Fibroblast of skin of left quadriceps (primary cell): ENCODE data around the gene KRTAP1-4.
"Not testable (repeated sequence)": the region's sequence is repeated elsewhere in the genome, so short reads cannot be mapped to it uniquely, and the experiment has no call there.

Source experiments
- DNase-seq, 2 experiments: peaks; one replicate each; pipeline ENCODE4 v3.0.0-alpha.2; 2013; ENCODE audit warnings: low read depth in 2 of 2

The KRTAP1-4 gene

GRCh38 chr17:41048441-41048840 is 18.4 kb upstream of the KRTAP1-4 start:
- no peak for DNase-seq

- DNase-seq, result not testable (repeated sequence)
Observed at GRCh38 chr17:41046735-41047465, 16.9 kb upstream of the KRTAP1-4 start, which contains the start of gene KRTAP2-1. TSS of gene KRTAP2-1 (minus strand) at chr17:41047316. CDS start at chr17:41047267, 49 bp downstream.

GRCh38 chr17:41042953-41043352 is 13.0 kb upstream of the KRTAP1-4 start:
- no peak for DNase-seq

- DNase-seq, result not testable (repeated sequence)
Observed at GRCh38 chr17:41040783-41041571, 11.0 kb upstream of the KRTAP1-4 start, which contains the start of gene KRTAP1-1. TSS of gene KRTAP1-1 (minus strand) at chr17:41041450. CDS start at chr17:41041397, 53 bp downstream.

- DNase-seq, result no peak
Observed at GRCh38 chr17:41037853-41038350, 7.9 kb upstream of the KRTAP1-4 start.

- DNase-seq, result not testable (repeated sequence)
Observed at GRCh38 chr17:41034346-41034935, 4.4 kb upstream of the KRTAP1-4 start, which contains the start of gene KRTAP1-3. TSS of gene KRTAP1-3 (minus strand) at chr17:41034874. CDS start at chr17:41034821, 53 bp downstream.

GRCh38 chr17:41026715-41027471 is 3.1 kb downstream of the KRTAP1-4 start, which contains the start of gene KRTAP1-5:
TSS of gene KRTAP1-5 (minus strand) at chr17:41027208. CDS start at chr17:41027155, 53 bp downstream.
- peak; percentile 74 to 77 for DNase-seq

GRCh38 chr17:41024697-41025096 is 5.3 kb downstream of the KRTAP1-4 start:
- DNase-seq, result peak; percentile 65 to 66

GRCh38 chr17:41020336-41020735 is 9.7 kb downstream of the KRTAP1-4 start:
- DNase-seq, result no peak

- no peak for DNase-seq
Observed at GRCh38 chr17:41019415-41019814, 10.6 kb downstream of the KRTAP1-4 start.

GRCh38 chr17:41018541-41018940 is 11.5 kb downstream of the KRTAP1-4 start:
- no peak for DNase-seq

- DNase-seq, result no peak
Observed at GRCh38 chr17:41016578-41017215, 13.3 kb downstream of the KRTAP1-4 start.

- DNase-seq, result no peak
Observed at GRCh38 chr17:41015454-41015853, 14.5 kb downstream of the KRTAP1-4 start.

GRCh38 chr17:41013606-41014005 is 16.4 kb downstream of the KRTAP1-4 start:
- DNase-seq, result peak; percentile 72 to 75

GRCh38 chr17:41013181-41013580 is 16.8 kb downstream of the KRTAP1-4 start:
- no peak for DNase-seq

GRCh38 chr17:41012326-41013120 is 17.5 kb downstream of the KRTAP1-4 start:
- DNase-seq, result no peak

- DNase-seq, result no peak
Observed at GRCh38 chr17:41010441-41010840, 19.6 kb downstream of the KRTAP1-4 start.

- DNase-seq, result no peak
Observed at GRCh38 chr17:41009936-41010335, 20.1 kb downstream of the KRTAP1-4 start.

GRCh38 chr17:41009301-41009760 is 20.7 kb downstream of the KRTAP1-4 start:
- DNase-seq, result no peak

- no peak for DNase-seq
Observed at GRCh38 chr17:41008811-41009210, 21.2 kb downstream of the KRTAP1-4 start, which contains the start of gene KRTAP3-1. TSS of gene KRTAP3-1 (minus strand) at chr17:41009128. CDS start at chr17:41009074, 54 bp downstream.
